ENCODE measurements around the gene KCNT1.

KCNT1 gene

GRCh38 chr9:135724186-135724787, 22.3 kb downstream of the KCNT1 start:
- in situ Hi-C loops (cut with MboI; ENCODE audit: low sequenced_read_pairs) = no loop called here

- in situ Hi-C loops (cut with MboI; ENCODE audit: low sequenced_read_pairs) = no loop called here
These were observed 24.3 kb downstream of the KCNT1 start for GRCh38 chr9:135726138-135726853.

GRCh38 chr9:135727257-135727875, 25.4 kb downstream of the KCNT1 start:
- in situ Hi-C loops (cut with MboI; ENCODE audit: low sequenced_read_pairs) = no loop called here

GRCh38 chr9:135728436-135729110, 26.6 kb downstream of the KCNT1 start:
- in situ Hi-C loops (cut with MboI; ENCODE audit: low sequenced_read_pairs) = no loop called here

GRCh38 chr9:135729480-135729879, 27.5 kb downstream of the KCNT1 start:
- in situ Hi-C loops (cut with MboI; ENCODE audit: low sequenced_read_pairs) = no loop called here

GRCh38 chr9:135731454-135731853, 29.5 kb downstream of the KCNT1 start:
- in situ Hi-C loops (cut with MboI; ENCODE audit: low sequenced_read_pairs) = no loop called here

- in situ Hi-C loops (cut with MboI; ENCODE audit: low sequenced_read_pairs) = no loop called here
These were observed 30.7 kb downstream of the KCNT1 start for GRCh38 chr9:135732569-135733257.

GRCh38 chr9:135734616-135735144, 32.7 kb downstream of the KCNT1 start:
- in situ Hi-C loops (cut with MboI; ENCODE audit: low sequenced_read_pairs) = no loop called here

- in situ Hi-C loops (cut with MboI; ENCODE audit: low sequenced_read_pairs) = no loop called here
These were observed 34.4 kb downstream of the KCNT1 start for GRCh38 chr9:135736272-135736978.

GRCh38 chr9:135736979-135737839, 35.2 kb downstream of the KCNT1 start:
- in situ Hi-C loops (cut with MboI; ENCODE audit: low sequenced_read_pairs) = no loop called here

- in situ Hi-C loops (cut with MboI; ENCODE audit: low sequenced_read_pairs) = no loop called here
These were observed 36.0 kb downstream of the KCNT1 start for GRCh38 chr9:135737840-135738521.

- in situ Hi-C loops (cut with MboI; ENCODE audit: low sequenced_read_pairs) = no loop called here
These were observed 37.6 kb downstream of the KCNT1 start for GRCh38 chr9:135739271-135740220.

- in situ Hi-C loops (cut with MboI; ENCODE audit: low sequenced_read_pairs) = no loop called here
These were observed 39.6 kb downstream of the KCNT1 start for GRCh38 chr9:135741276-135742219.

- in situ Hi-C loops (cut with MboI; ENCODE audit: low sequenced_read_pairs) = no loop called here
These were observed 41.0 kb downstream of the KCNT1 start for GRCh38 chr9:135743021-135743420.

- in situ Hi-C loops (cut with MboI; ENCODE audit: low sequenced_read_pairs) = no loop called here
These were observed 41.8 kb downstream of the KCNT1 start for GRCh38 chr9:135743546-135744332.

Measured in HL-60/S4 treated with phorbol 12-myristate 13-acetate at 8.2 ng/mL for 4 days and 3 days (cell line).